ENCODE measurements around the gene CD81. TPM values are rescaled to one million over a fixed set of nuclear protein-coding genes. Genes with fewer than 3 reads are reported as not detected.
A peak's percentile ranks its signal among the peaks of the same experiment; 100 is the strongest.
"Not testable (repeated sequence)": the region's sequence is repeated elsewhere in the genome, so short reads cannot be mapped to it uniquely, and the experiment has no call there.

The CD81 gene
- total and polyA plus RNA-seq, 2 experiments from 2014 or later: 212 to 444 TPM

DNA sequence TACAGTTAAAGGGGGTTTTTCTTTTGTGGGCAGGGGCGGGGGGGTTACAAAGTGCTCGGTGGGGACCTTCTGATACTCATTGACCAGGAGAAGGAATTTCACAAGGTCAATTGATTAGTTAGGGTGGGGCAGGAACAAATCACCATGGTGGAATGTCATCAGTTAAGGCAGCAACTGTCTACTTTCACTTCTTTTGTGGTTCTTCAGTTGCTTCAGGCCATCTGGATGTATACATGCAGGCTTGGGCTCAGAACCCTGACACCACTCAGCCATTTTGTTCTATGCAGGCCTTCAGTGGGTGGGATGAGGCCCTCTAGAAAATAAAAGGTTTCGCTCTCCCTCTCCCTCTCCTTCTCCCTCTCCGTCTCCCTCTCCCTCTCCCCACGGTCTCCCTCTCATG, 45.7 kb upstream of the CD81 start:
- DNase-seq (ENCODE audit: low read depth in 1 of 2, low spot score in 1 of 2): no peak
- Histone ChIP-seq H3K27me3 (no peaks in the 10 kb centered on the region), H3K9me3 (ENCODE audit: low read depth) (no peaks in the 10 kb centered on the region), H3K36me3 (no peaks in the 10 kb centered on the region), H3K4me3 (no peak overlapping the region), H3K27ac (no peak overlapping the region), H3K4me1 (ENCODE audit: low read depth) (no peaks in the 10 kb centered on the region)
- TF ChIP-seq, protein P1, sequence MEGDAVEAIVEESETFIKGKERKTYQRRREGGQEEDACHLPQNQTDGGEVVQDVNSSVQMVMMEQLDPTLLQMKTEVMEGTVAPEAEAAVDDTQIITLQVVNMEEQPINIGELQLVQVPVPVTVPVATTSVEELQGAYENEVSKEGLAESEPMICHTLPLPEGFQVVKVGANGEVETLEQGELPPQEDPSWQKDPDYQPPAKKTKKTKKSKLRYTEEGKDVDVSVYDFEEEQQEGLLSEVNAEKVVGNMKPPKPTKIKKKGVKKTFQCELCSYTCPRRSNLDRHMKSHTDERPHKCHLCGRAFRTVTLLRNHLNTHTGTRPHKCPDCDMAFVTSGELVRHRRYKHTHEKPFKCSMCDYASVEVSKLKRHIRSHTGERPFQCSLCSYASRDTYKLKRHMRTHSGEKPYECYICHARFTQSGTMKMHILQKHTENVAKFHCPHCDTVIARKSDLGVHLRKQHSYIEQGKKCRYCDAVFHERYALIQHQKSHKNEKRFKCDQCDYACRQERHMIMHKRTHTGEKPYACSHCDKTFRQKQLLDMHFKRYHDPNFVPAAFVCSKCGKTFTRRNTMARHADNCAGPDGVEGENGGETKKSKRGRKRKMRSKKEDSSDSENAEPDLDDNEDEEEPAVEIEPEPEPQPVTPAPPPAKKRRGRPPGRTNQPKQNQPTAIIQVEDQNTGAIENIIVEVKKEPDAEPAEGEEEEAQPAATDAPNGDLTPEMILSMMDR (IDR thresholded peaks at IDR 0.05; ENCODE audit: low read depth, low read length): no peak

- not testable (repeated sequence) for H3K4me1 ChIP-seq (ENCODE audit: low read depth); H3K27me3 ChIP-seq; H3K4me3 ChIP-seq; H3K27ac ChIP-seq; DNase-seq (ENCODE audit: low read depth in 1 of 2, low spot score in 1 of 2); H3K36me3 ChIP-seq; H3K9me3 ChIP-seq (ENCODE audit: low read depth)
Measured at GRCh38 chr11:2332569-2332968, 44.5 kb upstream of the CD81 start.

GRCh38 chr11:2333486-2334205, 43.5 kb upstream of the CD81 start:
- not testable (repeated sequence) for H3K4me3 ChIP-seq; DNase-seq (ENCODE audit: low read depth in 1 of 2, low spot score in 1 of 2); H3K36me3 ChIP-seq; H3K27me3 ChIP-seq; H3K9me3 ChIP-seq (ENCODE audit: low read depth); H3K4me1 ChIP-seq (ENCODE audit: low read depth); H3K27ac ChIP-seq

- not testable (repeated sequence) for H3K27me3 ChIP-seq; H3K4me1 ChIP-seq (ENCODE audit: low read depth); DNase-seq (ENCODE audit: low read depth in 1 of 2, low spot score in 1 of 2); H3K4me3 ChIP-seq; H3K27ac ChIP-seq; H3K36me3 ChIP-seq; H3K9me3 ChIP-seq (ENCODE audit: low read depth)
Measured at GRCh38 chr11:2335286-2335685, 41.8 kb upstream of the CD81 start.

DNA sequence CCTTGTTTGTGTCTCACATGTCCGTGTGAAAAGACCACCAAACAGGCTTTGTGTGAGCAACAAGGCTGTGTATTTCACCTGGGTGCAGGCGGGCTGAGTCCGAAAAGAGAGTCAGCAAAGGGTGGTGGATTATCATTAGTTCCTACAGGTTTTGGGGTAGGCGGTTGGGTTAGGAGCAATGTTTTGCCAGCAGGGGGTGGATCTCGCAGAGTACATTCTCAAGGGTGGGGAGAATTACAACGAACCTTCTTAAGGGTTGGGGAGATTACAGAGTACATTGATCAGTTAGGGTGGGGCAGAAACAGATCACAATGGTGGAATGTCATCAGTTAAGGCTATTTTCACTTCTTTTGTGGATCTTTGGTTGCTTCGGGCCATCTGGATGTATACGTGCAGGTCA, 38.4 kb upstream of the CD81 start:
- DNase-seq (ENCODE audit: low read depth in 1 of 2, low spot score in 1 of 2); H3K27me3 ChIP-seq; H3K36me3 ChIP-seq; H3K4me3 ChIP-seq; H3K27ac ChIP-seq; H3K4me1 ChIP-seq (ENCODE audit: low read depth); H3K9me3 ChIP-seq (ENCODE audit: low read depth): not testable (repeated sequence)

- no peak overlapping the region for H3K27ac ChIP-seq
- no peaks in the 10 kb centered on the region for H3K27me3 ChIP-seq
- TF ChIP-seq, protein P1 (IDR thresholded peaks at IDR 0.05; ENCODE audit: low read depth, low read length): no peak
- H3K36me3 ChIP-seq: no peaks in the 10 kb centered on the region
- no peak for DNase-seq (ENCODE audit: low read depth in 1 of 2, low spot score in 1 of 2)
- H3K9me3 ChIP-seq (ENCODE audit: low read depth): no peaks in the 10 kb centered on the region
- H3K4me3 ChIP-seq: no peak overlapping the region
- H3K4me1 ChIP-seq (ENCODE audit: low read depth): no peaks in the 10 kb centered on the region
Measured at GRCh38 chr11:2342557-2342956, 34.6 kb upstream of the CD81 start.

DNA sequence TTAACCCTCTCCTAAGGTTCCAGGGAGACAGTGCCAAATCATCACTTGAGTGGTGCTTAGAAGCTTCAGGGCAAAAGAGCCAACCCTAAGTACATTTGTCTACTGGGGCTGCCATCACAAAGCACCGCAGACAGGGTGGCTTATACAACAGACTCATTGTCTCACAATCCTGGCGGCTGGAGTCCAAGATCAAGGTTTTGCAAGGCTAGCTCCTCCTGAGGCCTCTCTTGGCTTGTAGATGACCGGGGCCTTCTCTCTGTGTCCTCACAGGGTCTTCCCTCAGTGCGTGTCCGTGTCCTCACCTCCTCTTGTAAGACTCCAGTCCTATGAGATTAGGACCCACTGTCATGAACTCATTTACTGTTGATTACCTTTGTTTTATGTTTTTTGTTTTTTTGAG, 34.1 kb upstream of the CD81 start:
- TF ChIP-seq, protein P1 (IDR thresholded peaks at IDR 0.05; ENCODE audit: low read depth, low read length): no peak
- no peaks in the 10 kb centered on the region for H3K4me1 ChIP-seq (ENCODE audit: low read depth)
- no peak overlapping the region for H3K27ac ChIP-seq
- DNase-seq (ENCODE audit: low read depth in 1 of 2, low spot score in 1 of 2): peak in 1 of 2 donors; percentile 52
- H3K4me3 ChIP-seq: no peak overlapping the region
- no peaks in the 10 kb centered on the region for H3K9me3 ChIP-seq (ENCODE audit: low read depth)
- no peaks in the 10 kb centered on the region for H3K36me3 ChIP-seq
- no peaks in the 10 kb centered on the region for H3K27me3 ChIP-seq

GRCh38 chr11:2343502-2343901, 33.6 kb upstream of the CD81 start:
- no peaks in the 10 kb centered on the region for H3K36me3 ChIP-seq
- H3K27me3 ChIP-seq: no peaks in the 10 kb centered on the region
- no peaks in the 10 kb centered on the region for H3K9me3 ChIP-seq (ENCODE audit: low read depth)
- TF ChIP-seq, protein P1 (IDR thresholded peaks at IDR 0.05; ENCODE audit: low read depth, low read length): no peak
- DNase-seq (ENCODE audit: low read depth in 1 of 2, low spot score in 1 of 2): no peak
- H3K4me1 ChIP-seq (ENCODE audit: low read depth): no peaks in the 10 kb centered on the region
- no peak overlapping the region for H3K4me3 ChIP-seq
- no peak overlapping the region for H3K27ac ChIP-seq

Measured in cardiac muscle cell (in vitro differentiated cells and primary cell).